Sigmoid colon (tissue), 7 donors: ENCODE data around the gene SMAD1. TPM values are rescaled to one million over a fixed set of nuclear protein-coding genes. Genes with fewer than 3 reads are reported as not detected.

Source experiments
- DNase-seq: peaks from one replicate; pipeline ENCODE4 v3.0.0-alpha.2; 2019
- H3K27ac ChIP-seq, 4 donors: fragments of 200-600 bp; sonication (generic); one replicate each; pipeline ENCODE4 v1.5.1; 2016 to 2019; ENCODE audit warnings: mild to moderate bottlenecking in 1 of 4
- H3K27me3 ChIP-seq, 3 donors: fragments of 200-600 bp; sonication (generic); one replicate each; pipeline ENCODE4 v1.5.1; 2019; ENCODE audit warnings: mild to moderate bottlenecking in 1 of 3
- H3K36me3 ChIP-seq, 4 donors: fragments of 200-600 bp; sonication (generic); one replicate each; pipeline ENCODE4 v1.5.1; 2016 to 2019
- H3K4me1 ChIP-seq, 4 donors: fragments of 200-600 bp; sonication (generic); one replicate each; pipeline ENCODE4 v1.5.1; 2017 to 2019
- H3K4me3 ChIP-seq, 4 donors: fragments of 200-600 bp; sonication (generic); one replicate each; pipeline ENCODE4 v1.5.1; 2017 to 2019; ENCODE audit warnings: mild to moderate bottlenecking in 2 of 4, moderate library complexity in 1 of 4
- H3K9me3 ChIP-seq, 4 donors: fragments of 200-600 bp in 3 of 4; sonication (generic) in 3 of 4; one replicate each; pipeline versions ENCODE4 v1.5.1 to v1.6.1; 2013 to 2019
- EP300 ChIP-seq, 4 donors: sonication (generic); formaldehyde crosslinking; IDR thresholded peaks; one replicate each; pipeline ENCODE4 v1.6.1; 2017; ENCODE audit warnings: antibody characterized with exemption in 4 of 4
- POLR2A ChIP-seq, 2 donors: fragments of 450-650 bp; IDR thresholded peaks; one replicate each; pipeline ENCODE4 v1.6.1; 2016; ENCODE audit warnings: antibody characterized with exemption in 2 of 2, mild to moderate bottlenecking in 2 of 2, moderate library complexity in 2 of 2
- POLR2AphosphoS5 ChIP-seq, 4 donors: sonication (generic); formaldehyde crosslinking; IDR thresholded peaks; one replicate each; pipeline ENCODE4 v1.6.1; 2017; ENCODE audit warnings: antibody characterized with exemption in 4 of 4
- WGBS, 2 donors: extraction: QIAGEN DNeasy Blood & Tissue Kit; methylation state at CpG; one replicate each; pipeline ENCODE4 v1.1.7; 2013; 5-methylcytosine and 5-hydroxymethylcytosine counted together
- intact Hi-C: fragments of 100-400 bp; cut with DNase I; formaldehyde crosslinking; loops from one replicate; pipeline ENCODE4 v1.15.1; 2023
- polyA plus RNA-seq, 3 donors: library from polyadenylated mRNA; stranded (reverse); fragments of 200-250 nt; gene quantifications; one replicate each; pipeline ENCODE4 v1.2.3, GENCODE V29; 2013
- total RNA-seq, 4 donors: library from RNA; depleted of rRNA; stranded (reverse); fragments of >200 nt; gene quantifications; one replicate each; pipeline ENCODE4 v1.1.0, GENCODE V29; 2016
- TF ChIP-seq, protein P1 (sequence below), 4 experiments: fragments of 450-650 bp in 3 of 4; fragments of 200-600 bp in 1 of 4; IDR thresholded peaks; one replicate each; pipeline ENCODE4 v1.5.1; 2016 to 2019; ENCODE audit warnings: antibody characterized with exemption in 4 of 4, mild to moderate bottlenecking in 3 of 4, moderate library complexity in 2 of 4
- donor health status: healthy with polysubstance abuse.
- donor health status: Bipolar disorder and iron deficiency.
- donor health status: healthy.

Gene SMAD1
- total and polyA plus RNA-seq, 7 donors = 13.8 to 45.7 (median 25.8) TPM

- WGBS, 2 donors = 54 to 62% methylated on average over 2 of the region's 2 CpGs
- no peaks in the 10 kb centered on the region for H3K9me3 ChIP-seq
- H3K27ac ChIP-seq = no peak overlapping the region
- no peak overlapping the region for H3K4me3 ChIP-seq
- H3K36me3 ChIP-seq = no peaks in the 10 kb centered on the region
- H3K27me3 ChIP-seq = no peaks in the 10 kb centered on the region
- DNase-seq = no peak
- peaks cover 0 to 36% (median 35%) of the 10 kb centered on the region in 4 donors for H3K4me1 ChIP-seq
- intact Hi-C loops = no loop called here
- TF ChIP-seq, protein P1, sequence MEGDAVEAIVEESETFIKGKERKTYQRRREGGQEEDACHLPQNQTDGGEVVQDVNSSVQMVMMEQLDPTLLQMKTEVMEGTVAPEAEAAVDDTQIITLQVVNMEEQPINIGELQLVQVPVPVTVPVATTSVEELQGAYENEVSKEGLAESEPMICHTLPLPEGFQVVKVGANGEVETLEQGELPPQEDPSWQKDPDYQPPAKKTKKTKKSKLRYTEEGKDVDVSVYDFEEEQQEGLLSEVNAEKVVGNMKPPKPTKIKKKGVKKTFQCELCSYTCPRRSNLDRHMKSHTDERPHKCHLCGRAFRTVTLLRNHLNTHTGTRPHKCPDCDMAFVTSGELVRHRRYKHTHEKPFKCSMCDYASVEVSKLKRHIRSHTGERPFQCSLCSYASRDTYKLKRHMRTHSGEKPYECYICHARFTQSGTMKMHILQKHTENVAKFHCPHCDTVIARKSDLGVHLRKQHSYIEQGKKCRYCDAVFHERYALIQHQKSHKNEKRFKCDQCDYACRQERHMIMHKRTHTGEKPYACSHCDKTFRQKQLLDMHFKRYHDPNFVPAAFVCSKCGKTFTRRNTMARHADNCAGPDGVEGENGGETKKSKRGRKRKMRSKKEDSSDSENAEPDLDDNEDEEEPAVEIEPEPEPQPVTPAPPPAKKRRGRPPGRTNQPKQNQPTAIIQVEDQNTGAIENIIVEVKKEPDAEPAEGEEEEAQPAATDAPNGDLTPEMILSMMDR (IDR thresholded peaks at IDR 0.05) = no peak
- TF ChIP-seq POLR2AphosphoS5 (IDR thresholded peaks at IDR 0.05) (no peak), EP300 (IDR thresholded peaks at IDR 0.05) (no peak), POLR2A (IDR thresholded peaks at IDR 0.05) (no peak)
These were observed 11.5 kb downstream of the SMAD1 start for GRCh38 chr4:145493166-145493565.

GRCh38 chr4:145494666-145495270 lies 13.1 kb downstream of the SMAD1 start:
- TF ChIP-seq POLR2AphosphoS5 (IDR thresholded peaks at IDR 0.05) = no peak
- TF ChIP-seq POLR2A (IDR thresholded peaks at IDR 0.05) = no peak
- TF ChIP-seq, protein P1 (IDR thresholded peaks at IDR 0.05) = no peak
- no peak for TF ChIP-seq EP300 (IDR thresholded peaks at IDR 0.05)
- no peak overlapping the region for H3K27ac ChIP-seq
- H3K27me3 ChIP-seq = no peaks in the 10 kb centered on the region
- peaks cover 0 to 38% (median 32%) of the 10 kb centered on the region in 4 donors for H3K4me1 ChIP-seq
- no peaks in the 10 kb centered on the region for H3K9me3 ChIP-seq
- DNase-seq = no peak
- no peak overlapping the region for H3K4me3 ChIP-seq
- intact Hi-C loops = no loop called here
- WGBS, 2 donors = 71 to 80% methylated on average over 4 of the region's 4 CpGs
- no peaks in the 10 kb centered on the region for H3K36me3 ChIP-seq

GRCh38 chr4:145496292-145496691 lies 14.6 kb downstream of the SMAD1 start:
- Histone ChIP-seq H3K27ac (no peak overlapping the region), H3K36me3 (no peaks in the 10 kb centered on the region), H3K27me3 (no peaks in the 10 kb centered on the region), H3K4me3 (no peak overlapping the region), H3K4me1 (peaks cover 0 to 35% (median 26%) of the 10 kb centered on the region in 4 donors), H3K9me3 (no peaks in the 10 kb centered on the region)
- intact Hi-C loops = no loop called here
- no peak for DNase-seq
- TF ChIP-seq EP300 (IDR thresholded peaks at IDR 0.05) = no peak
- TF ChIP-seq POLR2A (IDR thresholded peaks at IDR 0.05) = no peak
- no peak for TF ChIP-seq POLR2AphosphoS5 (IDR thresholded peaks at IDR 0.05)
- TF ChIP-seq, protein P1 (IDR thresholded peaks at IDR 0.05) = no peak
- 92 to 93% methylated on average over 5 of the region's 5 CpGs for WGBS, 2 donors

DNA sequence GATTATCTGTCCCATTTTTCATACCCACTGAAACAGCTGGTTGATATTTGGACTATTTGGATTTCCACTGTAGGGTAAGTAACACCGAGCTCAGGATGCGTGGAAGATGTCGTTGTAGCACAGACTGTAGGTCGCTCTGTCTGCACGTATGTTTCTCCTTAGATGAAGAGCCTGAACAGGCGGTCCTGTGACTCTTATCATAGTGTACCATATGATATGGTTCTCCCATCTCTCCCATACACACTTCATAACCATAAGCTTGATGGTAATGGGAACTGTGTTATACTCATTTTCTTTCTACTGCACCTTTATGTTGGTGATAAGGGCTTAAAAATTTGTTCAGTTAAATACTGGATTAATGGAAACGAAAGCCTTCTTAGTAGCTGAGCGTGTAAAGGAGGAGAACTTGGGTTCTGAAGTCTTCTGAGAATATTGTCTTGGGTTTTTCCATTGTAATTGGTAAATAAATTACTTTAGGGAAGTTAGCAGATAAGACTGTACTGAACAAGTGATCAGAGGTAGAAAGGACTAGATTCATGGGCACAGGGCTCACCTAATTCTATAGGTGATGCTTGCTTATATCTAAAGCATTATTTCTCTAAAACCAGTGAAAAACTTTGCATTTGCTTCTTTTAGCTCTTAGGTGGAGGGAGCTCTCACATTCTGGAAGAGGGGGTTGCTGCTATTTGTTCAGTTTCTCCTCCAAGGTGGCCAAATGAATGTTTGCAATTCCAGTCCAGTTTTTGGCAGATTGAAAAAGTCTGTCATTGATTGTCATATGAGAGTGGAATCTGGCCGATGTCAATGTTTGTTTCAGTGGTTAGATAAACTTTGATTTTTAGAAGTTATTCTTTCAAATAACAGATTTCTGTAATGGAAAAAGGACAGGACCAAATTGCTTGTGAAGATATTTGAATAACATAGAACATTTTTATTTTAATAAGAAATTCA lies 15.8 kb downstream of the SMAD1 start:
- Histone ChIP-seq H3K9me3 (no peaks in the 10 kb centered on the region), H3K4me3 (no peak overlapping the region), H3K4me1 (peaks cover 0 to 40% (median 29%) of the 10 kb centered on the region in 4 donors), H3K27me3 (no peaks in the 10 kb centered on the region), H3K27ac (no peak overlapping the region), H3K36me3 (no peaks in the 10 kb centered on the region)
- TF ChIP-seq EP300 (IDR thresholded peaks at IDR 0.05) (no peak), POLR2A (IDR thresholded peaks at IDR 0.05) (no peak), POLR2AphosphoS5 (IDR thresholded peaks at IDR 0.05) (no peak)
- TF ChIP-seq, protein P1 (IDR thresholded peaks at IDR 0.05) = no peak
- WGBS, 2 donors = 88 to 94% methylated on average over 9 of the region's 9 CpGs
- DNase-seq = no peak
- intact Hi-C loops = no loop called here
